ENCODE data around the gene KRTAP10-5. TPM values are rescaled to one million over a fixed set of nuclear protein-coding genes. Genes with fewer than 3 reads are reported as not detected.

KRTAP10-5 gene
- total RNA-seq, 1 donor from 2014 or later: not detected

- H3K4me3 ChIP-seq: no peak overlapping the region
- no peaks in the 10 kb centered on the region for H3K36me3 ChIP-seq
- no peaks in the 10 kb centered on the region for H3K4me1 ChIP-seq
- no peak overlapping the region for H3K27ac ChIP-seq
- H3K27me3 ChIP-seq: no peaks in the 10 kb centered on the region
- no peak for TF ChIP-seq CTCF (IDR thresholded peaks at IDR 0.05)
- intact Hi-C loops (cut with DNase I): no loop called here
- DNase-seq (ENCODE audit: low spot score in 2 of 2): peak in 1 of 2 donors; percentile 51
- H3K9me3 ChIP-seq: no peaks in the 10 kb centered on the region
Observed at GRCh38 chr21:44529503-44530125, 50.8 kb downstream of the KRTAP10-5 start.

Other genes with a start within 250 kb of the KRTAP10-5 start
- 68.5 TPM for gene CFAP410, start 241.2 kb downstream of the KRTAP10-5 start, total RNA-seq
- gene TRPM2, start 227.0 kb downstream of the KRTAP10-5 start, total RNA-seq: 0.43 TPM
- gene LRRC3, start 125.1 kb downstream of the KRTAP10-5 start, total RNA-seq: 2.2 TPM
- not detected for gene KRTAP10-1, start 40.4 kb downstream of the KRTAP10-5 start, total RNA-seq
- not detected for gene KRTAP10-2, start 29.1 kb downstream of the KRTAP10-5 start, total RNA-seq
- gene KRTAP10-3, start 21.8 kb downstream of the KRTAP10-5 start, total RNA-seq: not detected
- gene KRTAP10-4, start 6.9 kb downstream of the KRTAP10-5 start, total RNA-seq: not detected
- gene KRTAP10-6, start 11.9 kb upstream of the KRTAP10-5 start, total RNA-seq: not detected
- not detected for gene KRTAP10-7, start 20.0 kb upstream of the KRTAP10-5 start, total RNA-seq
- gene KRTAP10-8, start 31.5 kb upstream of the KRTAP10-5 start, total RNA-seq: not detected
- not detected for gene KRTAP10-9, start 46.5 kb upstream of the KRTAP10-5 start, total RNA-seq
- not detected for gene KRTAP10-10, start 56.8 kb upstream of the KRTAP10-5 start, total RNA-seq
- not detected for gene KRTAP10-11, start 65.8 kb upstream of the KRTAP10-5 start, total RNA-seq
- not detected for gene KRTAP12-4, start 74.1 kb upstream of the KRTAP10-5 start, total RNA-seq
- gene KRTAP12-3, start 77.3 kb upstream of the KRTAP10-5 start, total RNA-seq: not detected
- not detected for gene KRTAP12-2, start 86.3 kb upstream of the KRTAP10-5 start, total RNA-seq
- gene KRTAP12-1, start 101.6 kb upstream of the KRTAP10-5 start, total RNA-seq: not detected
- not detected for gene KRTAP10-12, start 116.6 kb upstream of the KRTAP10-5 start, total RNA-seq
- not detected for gene TSPEAR, start 131.0 kb upstream of the KRTAP10-5 start, total RNA-seq
- 58.1 TPM for gene UBE2G2, start 221.2 kb upstream of the KRTAP10-5 start, total RNA-seq
- 69.2 TPM for gene SUMO3, start 237.5 kb upstream of the KRTAP10-5 start, total RNA-seq